HG03565 (cell line): ENCODE measurements around the gene KDM7A.
"Not testable (repeated sequence)": the region's sequence is repeated elsewhere in the genome, so short reads cannot be mapped to it uniquely, and the experiment has no call there.

Experiments
- ATAC-seq: cut with Tn5 transposase; IDR thresholded peaks from one replicate; pipeline ENCODE4 v1.9.1; 2021; ENCODE audit warnings: mild to moderate bottlenecking, moderate library complexity; ENCODE audit not compliant: unreplicated experiment

KDM7A gene

GRCh38 chr7:140176811-140177702, at the start of gene KDM7A:
KDM7A (minus strand) TSS chr7:140176983; CDS start chr7:140176937, 46 bp downstream.
- ATAC-seq = peak; percentile 55

GRCh38 chr7:140225562-140226249, 48.9 kb upstream of the KDM7A start:
- no peak for ATAC-seq

GRCh38 chr7:140223515-140224221, 46.9 kb upstream of the KDM7A start:
- no peak for ATAC-seq

GRCh38 chr7:140222814-140223213, 46.0 kb upstream of the KDM7A start:
- no peak for ATAC-seq

- ATAC-seq = no peak
Observed at GRCh38 chr7:140219672-140220524, 43.1 kb upstream of the KDM7A start.

GRCh38 chr7:140218656-140219055, 41.9 kb upstream of the KDM7A start:
- ATAC-seq = no peak

GRCh38 chr7:140217750-140218501, 41.1 kb upstream of the KDM7A start:
- ATAC-seq = no peak

- no peak for ATAC-seq
Observed at GRCh38 chr7:140215281-140215680, 38.5 kb upstream of the KDM7A start.

GRCh38 chr7:140214075-140214684, 37.4 kb upstream of the KDM7A start:
- no peak for ATAC-seq

GRCh38 chr7:140213684-140214074, 36.9 kb upstream of the KDM7A start:
- no peak for ATAC-seq

GRCh38 chr7:140212100-140212881, 35.5 kb upstream of the KDM7A start:
- peak; percentile 74 for ATAC-seq

- no peak for ATAC-seq
Observed at GRCh38 chr7:140211698-140212097, 34.9 kb upstream of the KDM7A start.

GRCh38 chr7:140209866-140210609, 33.3 kb upstream of the KDM7A start:
- ATAC-seq = peak; percentile 72

GRCh38 chr7:140206616-140207389, 30.0 kb upstream of the KDM7A start:
- ATAC-seq = no peak

GRCh38 chr7:140205600-140205999, 28.8 kb upstream of the KDM7A start:
- no peak for ATAC-seq

GRCh38 chr7:140203556-140203955, 26.8 kb upstream of the KDM7A start:
- no peak for ATAC-seq

- not testable (repeated sequence) for ATAC-seq
Observed at GRCh38 chr7:140202942-140203341, 26.2 kb upstream of the KDM7A start.
